NCI-H748 (cell line): ENCODE results near the gene HS6ST2.
"Not testable (repeated sequence)": the region's sequence is repeated elsewhere in the genome, so short reads cannot be mapped to it uniquely, and the experiment has no call there.

Experiments
- DNase-seq: peaks from one replicate; lab custom pipeline; 2025; ENCODE audit not compliant: unreplicated experiment; lab: John Stamatoyannopoulos, UW

Gene HS6ST2

DNA sequence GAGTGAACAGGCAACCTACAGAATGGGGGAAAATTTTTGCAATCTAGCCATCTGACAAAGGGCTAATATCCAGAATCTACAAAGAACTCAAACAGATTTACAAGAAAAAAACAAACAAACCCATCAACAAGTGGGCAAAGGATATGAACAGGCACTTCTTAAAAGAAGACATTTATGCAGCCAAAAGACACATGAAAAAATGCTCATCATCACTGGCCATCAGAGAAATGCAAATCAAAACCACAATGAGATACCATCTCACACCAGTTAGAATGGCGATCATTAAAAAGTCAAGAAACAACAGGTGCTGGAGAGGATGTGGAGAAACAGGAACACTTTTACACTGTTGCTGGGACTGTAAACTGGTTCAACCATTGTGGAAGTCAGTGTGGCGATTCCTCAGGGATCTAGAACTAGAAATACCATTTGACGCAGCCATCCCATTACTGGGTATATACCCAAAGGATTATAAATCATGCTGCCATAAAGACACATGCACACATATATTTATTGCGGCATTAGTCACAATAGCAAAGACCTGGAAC is 13.3 kb downstream of the HS6ST2 start:
- not testable (repeated sequence) for DNase-seq

DNA sequence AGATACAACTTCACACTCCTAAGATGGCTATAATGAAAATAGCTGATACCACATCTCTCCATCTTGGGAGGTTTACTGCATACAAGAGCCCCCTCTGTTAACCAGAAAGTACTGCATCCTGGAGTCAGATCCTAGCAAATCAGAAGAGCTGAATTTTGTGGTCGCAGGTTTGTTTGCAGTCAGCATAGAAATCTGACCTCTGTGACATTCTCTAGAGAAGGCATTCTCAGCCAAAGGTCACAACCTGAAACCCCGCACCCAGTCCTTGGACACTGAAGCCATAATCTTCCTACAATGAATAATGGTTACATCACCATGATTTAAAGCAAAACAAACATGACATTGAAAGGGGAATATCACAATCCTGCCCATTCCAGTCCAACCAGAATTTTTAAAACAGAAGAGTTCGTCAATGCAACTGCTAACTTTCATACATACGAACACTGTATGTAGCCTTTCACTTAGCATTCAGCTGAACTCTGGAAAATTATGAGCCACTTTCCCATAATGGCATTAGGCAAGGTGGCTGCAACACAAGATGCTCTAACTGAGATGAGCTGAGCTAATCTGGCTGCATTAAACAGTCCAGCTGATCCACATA is 17.6 kb downstream of the HS6ST2 start:
- DNase-seq: peak; percentile 75

DNA sequence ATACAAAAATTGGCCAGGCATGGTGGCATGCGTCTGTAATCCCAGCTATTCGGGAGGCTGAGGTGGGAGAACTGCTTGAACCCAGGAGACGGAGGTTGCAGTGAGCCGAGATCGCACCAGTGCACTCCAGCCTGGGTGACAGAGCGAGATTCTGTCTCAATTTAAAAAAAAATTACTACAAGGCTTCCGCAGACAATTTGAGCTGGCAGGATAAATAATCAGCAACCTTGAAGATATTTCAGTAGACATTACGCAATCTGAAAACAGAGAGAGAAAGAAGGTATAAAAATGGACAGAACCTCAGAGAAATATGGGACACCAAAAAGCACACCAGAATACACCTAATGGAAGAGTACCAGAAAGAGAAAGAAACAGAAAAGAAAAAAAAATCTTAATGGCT is 25.3 kb downstream of the HS6ST2 start:
- DNase-seq: no peak

DNA sequence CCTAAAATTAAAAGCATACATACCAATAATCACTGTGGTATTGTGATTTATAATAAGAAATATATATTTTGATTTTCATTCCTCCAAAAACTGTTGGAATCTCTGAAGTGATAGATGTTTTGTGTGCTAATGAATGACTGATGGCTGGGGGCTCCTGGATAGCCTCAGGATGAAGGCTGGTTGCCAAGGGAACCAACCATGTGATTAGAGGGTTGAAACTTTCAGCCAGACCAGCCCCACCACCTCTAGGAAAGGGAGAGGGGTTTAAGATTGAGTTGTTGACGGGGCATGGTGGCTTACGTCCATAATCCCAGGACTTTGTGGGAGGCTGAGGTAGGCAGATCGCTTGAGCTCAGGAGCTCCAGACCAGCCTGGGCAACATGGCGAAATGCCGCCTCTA is 34.0 kb downstream of the HS6ST2 start:
- no peak for DNase-seq

DNA sequence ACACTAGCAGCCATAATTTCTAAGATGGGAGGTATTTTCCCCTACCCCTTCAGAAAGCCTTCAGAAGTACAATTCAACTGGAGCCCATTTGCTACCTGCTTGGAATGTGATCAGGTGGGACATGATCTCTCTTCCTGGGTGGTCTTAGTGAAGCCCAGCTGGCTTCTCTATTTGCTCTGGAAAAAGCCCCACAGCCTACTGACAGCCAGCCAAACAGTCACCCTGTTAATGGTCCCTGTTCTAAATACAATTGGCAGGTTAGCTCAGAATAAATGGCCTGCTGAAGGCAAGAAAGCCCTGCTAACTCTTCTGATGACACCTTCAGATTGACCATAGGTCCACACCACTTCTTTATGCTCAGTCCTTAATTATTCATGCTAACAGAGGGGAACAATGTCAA is 39.9 kb downstream of the HS6ST2 start:
- DNase-seq: peak; percentile 5

DNA sequence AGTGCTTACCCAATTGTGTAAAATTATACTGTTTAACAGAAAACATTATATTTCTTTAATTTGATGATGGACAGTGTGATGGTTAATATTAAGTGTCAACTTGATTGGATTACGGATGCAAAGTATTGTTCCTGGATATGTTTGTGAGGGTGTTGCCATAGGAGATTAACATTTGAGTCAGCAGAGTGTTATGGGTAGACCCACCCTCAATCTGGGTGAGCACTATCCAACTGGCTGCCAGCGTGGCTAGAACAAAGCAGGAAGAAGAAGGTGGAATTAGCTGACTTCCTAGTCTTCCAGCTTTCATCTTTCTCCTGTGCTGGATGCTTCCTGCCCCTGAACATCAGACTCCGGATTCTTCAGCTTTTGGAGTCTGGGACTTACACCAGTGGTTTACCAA is 42.1 kb downstream of the HS6ST2 start:
- no peak for DNase-seq

DNA sequence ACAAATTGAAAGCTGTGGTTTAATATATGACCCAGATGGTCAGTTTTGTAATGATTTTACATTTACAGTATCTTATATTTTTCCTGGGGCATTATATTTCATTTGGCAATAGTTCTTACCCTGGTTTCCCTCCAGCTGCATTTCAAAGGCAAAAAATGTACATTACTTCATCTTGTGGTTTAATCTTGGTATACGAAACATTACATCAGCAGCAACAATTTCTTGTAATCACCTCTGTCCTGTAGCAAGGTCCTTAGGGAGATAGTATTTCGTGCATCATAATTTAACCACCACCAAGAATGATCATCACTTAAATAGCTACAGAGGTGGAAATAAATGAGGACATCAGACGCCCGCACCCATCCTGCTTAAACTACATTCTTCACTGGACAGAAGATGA is 48.8 kb downstream of the HS6ST2 start:
- DNase-seq: no peak

DNA sequence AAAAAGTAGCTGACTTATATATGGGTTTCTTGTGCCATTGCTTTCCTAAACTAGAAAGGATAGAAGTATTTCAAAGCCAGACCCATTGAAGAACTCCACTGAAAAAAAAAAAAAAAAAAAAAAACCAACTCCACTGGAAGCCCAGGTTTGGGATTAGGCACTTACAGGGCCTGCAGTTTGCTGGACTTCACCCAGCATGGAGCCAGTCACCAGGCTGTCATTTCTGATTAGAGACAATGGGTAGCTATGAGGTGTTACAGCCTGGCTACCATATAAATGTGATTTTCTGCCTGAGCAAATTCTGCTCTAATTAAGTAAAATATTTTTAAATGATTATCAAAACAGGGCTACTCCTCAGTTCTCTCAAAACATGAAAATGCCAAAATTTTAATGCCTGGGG is 49.5 kb downstream of the HS6ST2 start:
- no peak for DNase-seq

DNA sequence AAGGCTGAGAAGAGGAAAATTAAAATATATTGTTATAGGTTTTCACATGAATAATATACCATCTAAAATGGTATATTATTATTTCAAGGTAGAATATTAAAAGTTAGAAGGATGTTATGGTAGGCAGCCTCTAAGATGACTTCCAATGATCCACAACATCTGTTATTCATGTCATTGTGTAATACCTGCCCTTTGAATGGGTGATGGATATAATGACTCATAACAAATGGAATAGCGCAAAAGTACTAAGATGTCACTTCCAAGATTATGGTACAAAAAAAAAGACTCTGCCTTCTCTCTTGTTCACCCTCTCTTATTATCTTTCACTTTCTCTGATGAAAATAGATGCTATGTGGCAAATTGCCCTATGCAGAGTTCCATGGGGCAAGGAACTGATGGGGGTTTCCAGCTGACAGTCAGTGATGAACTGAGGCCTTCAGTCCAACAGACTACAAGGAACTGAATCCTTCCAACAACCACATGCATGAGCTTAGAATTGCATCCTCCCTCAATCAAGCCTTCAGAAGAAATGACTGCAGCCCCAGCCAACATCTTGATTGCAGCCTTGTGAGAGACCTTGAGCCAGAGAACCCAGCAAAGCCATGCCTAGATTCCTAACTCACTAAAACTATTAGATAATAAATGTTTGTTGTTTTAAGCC is 57.7 kb downstream of the HS6ST2 start:
- no peak for DNase-seq

DNA sequence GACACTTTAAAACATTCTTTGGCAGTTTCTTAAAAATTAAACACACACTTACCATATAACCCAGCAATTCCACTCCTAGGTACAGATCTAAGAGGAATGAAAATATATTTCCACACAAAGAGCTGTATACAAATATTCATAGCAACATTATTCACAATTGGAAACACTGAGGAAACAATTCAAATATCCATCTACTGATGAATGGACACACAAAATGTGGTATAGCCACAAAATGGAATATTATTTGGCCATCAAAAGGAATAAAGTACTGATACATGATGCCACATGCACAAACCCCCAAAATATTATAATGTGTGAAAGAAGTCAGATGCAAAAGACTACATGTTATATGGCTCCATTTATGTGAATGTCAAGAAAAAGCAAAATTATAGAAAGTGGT is 70.9 kb downstream of the HS6ST2 start:
- no peak for DNase-seq

DNA sequence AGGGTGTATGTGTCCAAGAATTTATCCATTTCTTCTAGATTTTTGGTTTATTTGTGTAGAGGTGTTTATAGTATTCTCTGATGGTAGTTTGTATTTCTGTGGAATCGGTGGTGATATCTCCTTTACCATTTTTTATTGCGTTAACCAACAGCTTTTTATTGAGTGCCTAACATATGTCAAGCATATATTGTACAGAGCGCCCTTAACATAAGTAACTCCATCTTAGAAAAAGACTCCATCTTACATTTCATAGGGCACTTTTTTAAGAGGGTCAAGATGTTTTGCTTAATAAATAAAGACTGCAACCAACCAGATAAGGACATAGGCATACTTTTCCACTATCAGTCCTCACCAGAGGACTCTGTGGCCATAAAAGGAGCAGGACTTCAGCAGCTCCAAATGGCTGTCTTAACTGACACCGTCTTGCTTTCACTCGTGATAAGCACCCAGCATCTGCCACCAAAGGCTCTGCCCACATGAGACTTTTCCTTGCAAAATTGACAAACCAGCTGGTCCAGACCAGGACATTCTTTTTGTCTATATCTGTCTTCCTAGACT is 75.0 kb downstream of the HS6ST2 start:
- no peak for DNase-seq

DNA sequence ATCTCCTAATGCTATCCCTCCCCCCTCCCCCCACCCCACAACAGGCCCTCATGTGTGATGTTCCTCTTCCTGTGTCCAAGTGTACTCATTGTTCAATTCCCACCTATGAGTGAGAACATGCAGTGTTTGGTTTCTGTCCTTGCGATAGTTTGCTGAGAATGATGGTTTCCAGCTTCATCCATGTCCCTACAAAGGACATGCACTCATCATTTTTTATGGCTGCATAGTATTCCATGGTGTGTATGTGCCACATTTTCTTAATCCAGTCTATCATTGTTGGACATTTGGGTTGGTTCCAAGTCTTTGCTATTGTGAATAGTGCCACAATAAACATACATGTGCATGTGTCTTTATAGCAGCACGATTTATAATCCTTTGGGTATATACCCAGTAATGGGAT is 77.7 kb downstream of the HS6ST2 start:
- DNase-seq: not testable (repeated sequence)

DNA sequence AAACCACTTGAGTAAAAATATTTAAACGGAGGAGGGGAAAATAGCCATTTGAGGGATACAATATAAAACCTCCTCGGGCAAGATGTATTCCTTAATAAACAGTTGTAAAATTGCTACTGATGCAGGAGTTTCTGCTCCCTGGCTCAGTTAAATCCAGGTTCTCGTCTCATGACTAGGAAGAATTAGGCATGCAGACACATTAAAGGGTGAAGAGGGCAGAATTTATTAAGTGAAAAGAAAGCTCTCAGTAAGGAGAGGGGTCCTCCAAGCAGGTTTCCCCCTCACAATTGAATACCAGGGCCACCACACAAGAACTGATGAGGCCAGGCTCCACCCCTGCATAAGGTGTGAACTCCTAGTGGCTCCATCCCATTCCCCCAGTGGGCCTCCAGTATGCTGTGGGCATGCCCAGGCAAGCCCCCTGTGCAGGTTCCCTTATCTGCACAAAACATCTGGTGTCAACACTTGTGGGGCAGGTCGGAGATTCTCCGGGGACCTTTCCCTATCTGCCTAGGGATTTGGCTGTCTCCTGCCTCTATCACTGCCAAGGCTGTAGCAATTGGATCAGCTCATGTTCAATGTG is 80.4 kb downstream of the HS6ST2 start:
- peak; percentile 8 for DNase-seq

DNA sequence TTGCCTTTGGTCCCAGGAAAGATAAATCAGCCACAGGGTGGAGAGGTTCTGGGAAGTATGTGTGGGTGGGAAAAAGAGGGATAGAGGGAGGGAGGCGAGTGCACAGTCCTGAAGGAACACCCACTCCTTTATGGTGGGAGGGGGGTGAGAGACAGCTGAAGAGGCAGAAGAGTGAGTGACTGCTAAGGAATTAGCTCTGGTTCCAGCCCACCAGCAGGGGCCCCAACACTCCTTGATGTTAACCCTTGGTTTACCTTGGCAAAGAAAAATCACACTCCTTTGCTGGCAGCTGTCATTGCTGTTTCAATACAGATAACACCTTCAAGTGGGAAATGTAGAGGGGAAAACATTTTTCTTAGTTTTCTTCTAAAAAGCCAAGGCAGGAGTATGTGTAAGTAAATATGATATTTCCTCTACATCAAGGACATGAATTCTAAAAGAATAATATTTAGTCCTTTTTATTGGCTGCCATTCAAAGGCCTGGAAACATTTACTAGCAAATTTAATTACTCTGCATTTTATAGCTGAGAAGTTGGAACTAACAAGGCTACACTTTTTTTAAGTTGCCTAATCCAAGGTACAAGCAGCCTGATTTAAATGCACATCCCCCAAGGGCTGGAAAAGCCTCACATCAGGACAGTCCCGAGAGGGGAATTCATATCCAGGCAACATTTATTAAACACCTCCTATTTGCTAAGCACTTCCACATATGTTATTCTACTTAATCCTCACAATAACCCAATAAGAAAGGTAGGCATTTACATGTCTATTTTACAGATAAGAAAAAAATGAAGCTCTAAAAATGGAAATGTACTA is 81.7 kb downstream of the HS6ST2 start:
- no peak for DNase-seq

DNA sequence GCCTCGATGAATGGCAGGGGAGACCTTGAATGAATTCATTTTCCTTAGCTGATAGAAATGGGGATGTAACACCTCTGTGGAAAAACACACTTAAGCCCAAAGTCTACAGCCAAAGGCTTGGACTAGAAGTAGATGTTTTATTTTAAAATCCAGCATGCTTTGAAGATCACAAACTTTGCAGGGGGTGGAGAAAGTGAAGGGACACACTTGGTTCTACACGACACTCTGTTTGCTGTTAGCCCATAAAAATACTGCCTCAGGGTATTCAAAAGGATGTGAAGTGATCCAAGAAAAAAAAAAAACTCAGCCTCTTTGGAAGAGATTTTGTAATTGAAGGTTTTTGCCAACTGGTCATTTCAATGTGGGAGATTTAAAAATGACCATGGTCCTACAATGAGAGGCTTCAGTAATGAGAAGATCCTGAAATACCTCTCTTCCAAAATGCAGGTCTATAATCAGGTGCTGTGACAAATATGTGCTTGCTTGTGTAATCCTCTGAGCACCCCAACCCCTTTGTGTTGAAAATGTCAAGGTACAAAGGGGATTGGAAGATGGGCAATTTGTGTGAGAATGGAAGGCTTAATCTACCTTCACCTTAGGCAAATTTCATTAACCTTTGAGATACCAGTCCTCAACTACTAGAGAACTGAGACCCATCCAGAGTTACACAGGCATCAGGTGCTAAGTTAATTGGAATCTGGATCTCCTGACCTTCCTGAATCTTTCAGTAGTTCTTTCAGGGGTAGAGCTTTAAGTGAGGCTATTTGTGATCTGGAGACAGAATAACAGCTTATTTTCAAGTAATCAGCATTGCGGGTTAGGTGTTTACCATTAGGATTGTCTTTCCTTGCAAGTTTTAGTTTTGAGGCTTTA is 82.5 kb downstream of the HS6ST2 start:
- DNase-seq: no peak

DNA sequence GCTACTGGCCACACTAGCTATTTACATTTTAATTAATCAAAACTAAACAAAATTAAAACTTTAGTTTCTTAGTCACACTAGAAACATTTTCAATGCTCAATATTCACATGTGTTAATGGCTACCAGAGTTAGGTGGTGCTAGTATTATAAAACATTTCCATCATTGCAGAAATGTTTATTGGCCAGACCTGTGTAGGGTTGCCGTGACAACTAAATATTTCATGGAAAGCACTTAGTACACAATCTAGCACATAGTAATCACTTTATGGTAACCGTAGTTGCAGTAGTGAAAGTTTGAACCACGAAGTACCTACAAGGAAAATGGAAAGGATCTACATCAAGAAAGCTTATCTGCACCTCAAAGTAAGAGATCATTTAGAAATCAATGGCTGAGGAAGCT is 95.9 kb downstream of the HS6ST2 start:
- peak; percentile 20 for DNase-seq

DNA sequence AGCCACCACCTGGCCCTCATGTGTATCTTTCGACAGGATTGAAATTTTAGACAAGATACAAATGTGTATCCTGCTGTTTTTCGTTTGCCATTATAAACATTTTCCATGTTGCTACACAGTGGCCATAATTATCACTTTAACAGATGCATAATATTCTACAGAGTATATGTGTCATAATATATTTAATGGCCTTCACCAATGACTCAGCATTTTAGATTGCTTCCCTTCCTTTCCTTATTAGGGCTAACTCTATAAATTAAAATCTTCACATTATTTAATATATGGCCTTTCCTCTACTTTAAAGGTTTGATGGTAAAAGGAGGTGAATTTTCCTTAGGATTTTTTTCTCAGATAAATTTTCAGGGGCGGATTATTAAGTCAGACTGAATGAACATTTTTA is 97.4 kb downstream of the HS6ST2 start:
- peak; percentile 4 for DNase-seq

DNA sequence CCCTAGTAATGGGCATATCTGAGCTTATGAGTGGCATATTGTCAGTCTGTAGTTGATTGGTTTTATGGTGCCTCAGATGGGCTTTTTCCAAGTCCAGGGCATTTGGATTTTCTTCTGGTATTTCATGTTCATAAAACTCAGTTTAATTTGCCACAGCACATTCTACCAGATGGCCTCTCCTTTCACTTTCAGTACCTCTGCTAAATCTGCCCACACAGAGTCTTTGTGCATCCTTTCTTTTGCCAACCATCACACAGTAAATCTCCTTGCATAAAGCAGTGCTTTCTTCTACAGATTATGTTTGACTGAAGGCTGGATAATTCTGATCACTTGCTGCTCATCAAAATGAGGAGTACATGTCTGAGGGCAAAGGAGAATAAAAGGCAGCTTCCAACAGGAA is 98.2 kb downstream of the HS6ST2 start:
- no peak for DNase-seq

DNA sequence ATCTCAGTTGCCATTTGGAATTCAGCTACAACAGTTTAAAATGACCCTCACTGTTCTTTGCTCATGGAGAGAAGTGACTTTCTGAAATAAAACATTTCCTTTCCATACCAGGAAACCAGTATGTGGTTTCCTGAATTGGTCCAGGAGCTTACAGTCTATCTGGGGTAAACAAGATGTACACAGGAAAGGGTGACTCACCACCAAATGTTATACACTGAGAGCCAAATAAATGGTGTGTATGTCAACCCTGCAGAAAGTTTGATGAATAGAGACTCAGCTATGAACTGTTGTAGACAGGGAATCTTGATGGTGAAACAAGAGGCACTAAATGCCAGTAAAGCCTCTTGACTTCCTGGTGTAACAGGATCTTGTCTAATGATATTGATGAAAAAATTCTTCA is 100.4 kb downstream of the HS6ST2 start:
- no peak for DNase-seq

DNA sequence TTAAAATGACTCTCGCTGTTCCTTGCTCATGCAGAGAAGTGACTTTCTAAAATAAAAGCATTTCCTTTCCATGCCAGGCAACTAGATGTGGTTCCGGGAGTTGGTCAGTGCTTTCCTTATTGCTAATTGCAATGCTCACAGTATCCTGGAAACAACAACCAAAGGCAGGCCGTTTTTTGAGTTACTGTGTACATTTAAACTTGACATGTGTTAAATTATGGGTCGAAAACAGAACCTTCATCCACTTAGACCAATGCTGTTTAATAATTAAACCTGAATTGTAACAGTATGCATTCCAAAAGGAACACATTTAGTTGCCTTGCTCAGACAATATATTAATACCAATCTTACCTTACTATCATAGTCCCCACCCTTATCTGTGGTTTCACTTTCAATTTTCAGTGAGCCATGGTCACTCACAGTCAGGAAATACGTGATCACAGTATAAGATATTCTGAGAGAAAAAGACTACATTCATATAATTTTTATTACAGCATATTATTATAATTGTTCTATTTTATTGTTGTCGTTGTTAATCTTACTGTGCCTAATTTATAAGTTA is 102.6 kb downstream of the HS6ST2 start:
- peak; percentile 44 for DNase-seq
